ENCODE measurements around the gene NCBP2L. TPM values are rescaled to one million over a fixed set of nuclear protein-coding genes. Genes with fewer than 3 reads are reported as not detected.

The NCBP2L gene
- total and polyA plus RNA-seq, 9 of the 15 experiments (the other 6 are each of a cell fraction or from before 2014, with no cell fraction given): not detected

DNA sequence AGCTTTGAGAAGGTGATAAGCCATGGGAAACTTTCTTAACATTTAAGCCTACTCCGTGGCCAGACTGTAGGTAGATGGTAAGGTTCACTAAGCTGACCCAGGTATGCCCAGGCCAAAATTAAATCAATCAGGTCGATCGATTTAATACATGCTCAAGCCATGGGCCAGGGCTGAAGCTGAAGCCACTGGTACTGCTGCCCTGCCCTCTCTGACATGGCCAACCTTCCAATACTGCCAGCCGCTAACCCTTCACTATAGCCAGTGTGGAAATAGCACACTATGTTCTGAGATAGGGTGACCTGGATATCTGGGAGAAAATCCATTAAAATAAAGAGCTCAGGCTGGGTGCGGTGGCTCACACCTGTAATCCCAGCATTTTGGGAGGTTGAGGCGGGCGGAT is 33.5 kb upstream of the NCBP2L start (continued):
- TF ChIP-seq FOXO4 (CRISPR knock-in tag; IDR thresholded peaks at IDR 0.05): no peak

- ChIA-PET POLR2A (no interaction called here), CTCF (ENCODE audit: low intra/inter-chr PET ratio) (no interaction called here)
- Histone ChIP-seq H3K4me3 (no peak overlapping the region), H3K79me2 (ENCODE audit: control insufficient read depth, insufficient read depth, low read length) (no peaks in the 10 kb centered on the region), H2AFZ (ENCODE audit: low read depth, low read length) (no peak overlapping the region), H3K9me1 (ENCODE audit: control insufficient read depth, insufficient read depth, low read length) (no peaks in the 10 kb centered on the region), H3K4me1 (replicated peaks in 1 of 2; ENCODE audit: control insufficient read depth in 2 of 2, insufficient read depth in 2 of 2, low read length in 2 of 2) (peaks cover 7 to 18% of the 10 kb centered on the region in 2 experiments; a peak in 4 of 5 replicates), H3K4me2 (ENCODE audit: insufficient read depth, low read length) (no peak overlapping the region), H4K20me1 (replicated peaks; ENCODE audit: control insufficient read depth, insufficient read depth, low read length) (no peaks in the 10 kb centered on the region), H3K36me3 (ENCODE audit: control insufficient read depth, insufficient read depth, low read length) (no peaks in the 10 kb centered on the region), H3K27ac (ENCODE audit: extremely low read depth, low read depth, low read length) (no peak overlapping the region), H3K27me3 (ENCODE audit: control insufficient read depth in 2 of 2, insufficient read depth in 2 of 2, low read length in 2 of 2) (0 out of 5 replicates have a peak, but pooled peaks cover 0 to 3% of the 10 kb centered on the region in 2 experiments), H3K9ac (ENCODE audit: insufficient read depth in 1 of 2, low read depth in 2 of 2, low read length in 2 of 2) (no peak overlapping the region), H3K9me3 (replicated peaks; ENCODE audit: control insufficient read depth, insufficient read depth, low read depth, low read length) (no peaks in the 10 kb centered on the region)
- WGBS (ENCODE audit: insufficient coverage, low coverage, missing lambda C conversion rate): 17% methylated on average over 2 of the region's 2 CpGs
- BruUV-seq (replicated peaks): no TSS peak
- DNase-seq (ENCODE audit: extremely low read depth in 1 of 4, low spot score in 3 of 4) (no peak), FAIRE-seq (no peak), ATAC-seq (no peak)
- in situ Hi-C loops (cut with MboI): no loop called here
- intact Hi-C loops (cut with micrococcal nuclease): no loop called here
- TF ChIP-seq RAD51 (IDR thresholded peaks at IDR 0.05; ENCODE audit: borderline replicate concordance, low read depth) (no peak), E4F1 (CRISPR knock-in tag; IDR thresholded peaks at IDR 0.05; ENCODE audit: borderline replicate concordance) (no peak), CEBPG (CRISPR knock-in tag; IDR thresholded peaks at IDR 0.05) (no peak), CEBPG (tag; conservative IDR thresholded peaks at IDR 0.05 in 1 of 2, IDR thresholded peaks at IDR 0.05 in 1 of 2) (no peak), HDAC2 (IDR thresholded peaks at IDR 0.05) (no peak), TFE3 (CRISPR knock-in tag; IDR thresholded peaks at IDR 0.05) (no peak), ZSCAN32 (CRISPR knock-in tag; IDR thresholded peaks at IDR 0.05) (no peak), ZNF436 (CRISPR knock-in tag; IDR thresholded peaks at IDR 0.05) (no peak), MAZ (CRISPR knock-in tag; conservative IDR thresholded peaks at IDR 0.05 in 1 of 2, IDR thresholded peaks at IDR 0.05 in 1 of 2) (no peak), SP2 (IDR thresholded peaks at IDR 0.05; ENCODE audit: extremely low read depth, low read depth, low read length, poor library complexity, severe bottlenecking) (no peak), ELF1 (tag; IDR thresholded peaks at IDR 0.05) (no peak)
- TF ChIP-seq, protein P1, sequence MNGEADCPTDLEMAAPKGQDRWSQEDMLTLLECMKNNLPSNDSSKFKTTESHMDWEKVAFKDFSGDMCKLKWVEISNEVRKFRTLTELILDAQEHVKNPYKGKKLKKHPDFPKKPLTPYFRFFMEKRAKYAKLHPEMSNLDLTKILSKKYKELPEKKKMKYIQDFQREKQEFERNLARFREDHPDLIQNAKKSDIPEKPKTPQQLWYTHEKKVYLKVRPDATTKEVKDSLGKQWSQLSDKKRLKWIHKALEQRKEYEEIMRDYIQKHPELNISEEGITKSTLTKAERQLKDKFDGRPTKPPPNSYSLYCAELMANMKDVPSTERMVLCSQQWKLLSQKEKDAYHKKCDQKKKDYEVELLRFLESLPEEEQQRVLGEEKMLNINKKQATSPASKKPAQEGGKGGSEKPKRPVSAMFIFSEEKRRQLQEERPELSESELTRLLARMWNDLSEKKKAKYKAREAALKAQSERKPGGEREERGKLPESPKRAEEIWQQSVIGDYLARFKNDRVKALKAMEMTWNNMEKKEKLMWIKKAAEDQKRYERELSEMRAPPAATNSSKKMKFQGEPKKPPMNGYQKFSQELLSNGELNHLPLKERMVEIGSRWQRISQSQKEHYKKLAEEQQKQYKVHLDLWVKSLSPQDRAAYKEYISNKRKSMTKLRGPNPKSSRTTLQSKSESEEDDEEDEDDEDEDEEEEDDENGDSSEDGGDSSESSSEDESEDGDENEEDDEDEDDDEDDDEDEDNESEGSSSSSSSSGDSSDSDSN (IDR thresholded peaks at IDR 0.05; ENCODE audit: borderline replicate concordance in 1 of 2, low read depth in 2 of 2, low read length in 2 of 2): no peak
Measured at GRCh38 chrX:107744868-107745267, 32.7 kb upstream of the NCBP2L start.
